ENCODE results near the gene ARFRP1.

The ARFRP1 gene

DNA sequence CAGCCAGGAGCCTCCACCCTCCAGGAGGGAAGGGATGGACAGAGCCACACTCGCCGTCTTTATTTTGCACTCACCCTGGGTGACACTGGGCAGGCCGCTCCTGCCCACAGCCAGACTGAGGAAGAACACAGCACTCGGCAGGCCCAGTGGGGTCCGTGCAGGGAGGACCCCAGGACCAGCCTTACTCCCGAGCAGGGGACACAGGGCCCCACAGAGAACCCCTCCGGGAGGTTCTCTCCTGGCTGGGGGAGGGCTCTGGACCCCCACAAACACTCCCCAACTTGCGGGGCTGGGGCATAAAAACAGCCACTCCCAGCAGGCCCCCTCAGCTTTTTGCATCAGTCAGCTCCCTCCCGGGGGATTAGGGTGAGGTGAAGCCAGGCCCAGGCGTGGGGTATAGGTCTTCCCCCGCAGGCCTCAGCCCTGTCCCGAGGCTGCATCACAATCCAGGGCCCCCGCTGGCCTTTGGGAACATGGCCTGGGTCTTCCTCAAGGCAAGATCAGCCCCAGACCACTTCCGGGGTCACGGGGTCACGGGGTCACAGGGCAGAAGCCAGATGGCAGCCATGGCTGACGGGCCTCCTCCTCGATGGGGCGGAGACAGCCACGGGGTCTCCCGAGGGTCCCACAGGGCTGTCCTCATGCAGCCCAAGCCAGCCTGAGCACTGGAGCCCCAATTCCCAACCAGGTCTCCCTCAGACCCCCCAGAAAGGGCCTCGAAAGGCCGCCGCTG is 8.1 kb downstream of the ARFRP1 start:
- no peaks in the 10 kb centered on the region for H3K27me3 ChIP-seq (ENCODE audit: insufficient read depth, poor library complexity, severe bottlenecking)
- TF ChIP-seq CTCF (IDR thresholded peaks at IDR 0.05; ENCODE audit: insufficient read depth, low read length): no peak
- H3K4me3 ChIP-seq (replicated peaks; ENCODE audit: insufficient read depth, low read length): no peak overlapping the region
- no peak for DNase-seq (ENCODE audit: low read depth in 1 of 2, low spot score in 1 of 2)
- H3K27ac ChIP-seq (replicated peaks): no peak overlapping the region

DNA sequence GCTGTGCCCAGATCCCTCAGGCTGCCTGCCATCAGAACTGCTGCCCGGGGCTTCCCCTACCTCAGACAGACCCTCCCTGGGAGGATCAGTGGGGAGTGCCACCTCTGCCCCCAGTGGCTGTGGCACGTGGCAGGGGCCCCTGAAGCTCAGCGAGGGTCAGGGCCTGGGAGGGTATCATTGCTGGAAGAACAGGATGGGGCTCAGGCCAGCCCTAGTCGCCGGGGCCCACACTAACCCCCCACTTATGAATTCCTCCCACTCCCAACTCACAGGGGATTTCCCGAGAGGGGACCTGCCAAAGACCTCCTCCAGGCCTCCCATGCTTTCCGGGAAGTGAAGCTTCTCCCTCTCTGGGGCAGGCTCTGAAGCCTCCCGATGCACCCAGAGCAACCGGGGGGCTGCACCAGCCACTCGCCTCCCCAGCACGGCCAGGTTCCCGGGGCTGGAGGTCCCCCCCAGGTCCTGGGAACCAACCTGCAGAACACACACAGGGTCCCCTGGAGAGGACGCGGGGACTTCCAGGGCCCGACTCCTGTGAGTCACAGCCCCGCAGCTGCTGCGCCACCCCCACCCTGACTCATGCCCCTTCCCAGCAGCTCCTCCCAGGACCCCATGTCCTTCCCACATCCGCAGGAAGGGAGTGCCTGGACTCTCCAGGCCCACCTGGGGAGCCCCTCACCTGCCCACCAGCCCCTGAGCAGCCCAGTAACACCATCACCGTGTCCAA is 8.9 kb downstream of the ARFRP1 start:
- no peak overlapping the region for H3K27ac ChIP-seq (replicated peaks)
- no peak for DNase-seq (ENCODE audit: low read depth in 1 of 2, low spot score in 1 of 2)
- no peaks in the 10 kb centered on the region for H3K27me3 ChIP-seq (ENCODE audit: insufficient read depth, poor library complexity, severe bottlenecking)
- no peak overlapping the region for H3K4me3 ChIP-seq (replicated peaks; ENCODE audit: insufficient read depth, low read length)
- TF ChIP-seq SPI1 (IDR thresholded peaks at IDR 0.05; ENCODE audit: borderline replicate concordance, low read depth) (no peak), POLR2AphosphoS5 (IDR thresholded peaks at IDR 0.05; ENCODE audit: low read depth) (no peak), REST (IDR thresholded peaks at IDR 0.05; ENCODE audit: insufficient replicate concordance, low read depth) (no peak), GABPA (IDR thresholded peaks at IDR 0.05; ENCODE audit: low read depth) (no peak), CTCF (IDR thresholded peaks at IDR 0.05; ENCODE audit: insufficient read depth, low read length) (no peak)

DNA sequence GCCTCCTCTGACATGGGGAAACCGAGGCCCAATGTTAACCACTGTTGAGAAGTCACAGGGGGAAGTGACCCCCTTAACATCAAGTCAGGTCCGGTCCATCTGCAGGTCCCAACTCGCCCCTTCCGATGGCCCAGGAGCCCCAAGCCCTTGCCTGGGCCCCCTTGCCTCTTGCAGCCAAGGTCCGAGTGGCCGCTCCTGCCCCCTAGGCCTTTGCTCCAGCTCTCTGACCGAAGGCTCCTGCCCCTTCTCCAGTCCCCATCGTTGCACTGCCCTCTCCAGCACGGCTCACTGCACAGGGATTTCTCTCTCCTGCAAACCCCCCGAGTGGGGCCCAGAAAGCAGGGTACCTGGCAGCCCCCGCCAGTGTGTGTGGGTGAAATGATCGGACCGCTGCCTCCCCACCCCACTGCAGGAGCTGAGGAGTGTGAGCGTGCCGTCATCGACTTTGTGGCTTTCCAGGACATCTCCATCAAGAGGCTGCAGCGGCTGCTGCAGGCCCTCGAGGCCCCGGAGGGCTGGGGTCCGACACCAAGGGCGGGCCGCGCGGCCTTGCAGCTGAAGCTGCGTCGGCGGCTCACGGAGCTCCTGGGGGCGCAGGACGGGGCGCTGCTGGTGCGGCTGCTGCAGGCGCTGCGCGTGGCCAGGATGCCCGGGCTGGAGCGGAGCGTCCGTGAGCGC is 9.8 kb downstream of the ARFRP1 start:
- no peaks in the 10 kb centered on the region for H3K27me3 ChIP-seq (ENCODE audit: insufficient read depth, poor library complexity, severe bottlenecking)
- no peak overlapping the region for H3K4me3 ChIP-seq (replicated peaks; ENCODE audit: insufficient read depth, low read length)
- no peak for DNase-seq (ENCODE audit: low read depth in 1 of 2, low spot score in 1 of 2)
- no peak overlapping the region for H3K27ac ChIP-seq (replicated peaks)
- TF ChIP-seq CTCF (IDR thresholded peaks at IDR 0.05; ENCODE audit: insufficient read depth, low read length) (no peak), POLR2AphosphoS5 (IDR thresholded peaks at IDR 0.05; ENCODE audit: low read depth) (peak; percentile 44; the same call in 1 of the 2 replicates)

- no peak for TF ChIP-seq POLR2AphosphoS5 (IDR thresholded peaks at IDR 0.05; ENCODE audit: low read depth)
- no peak for TF ChIP-seq CTCF (IDR thresholded peaks at IDR 0.05; ENCODE audit: insufficient read depth, low read length)
- TF ChIP-seq SPI1 (IDR thresholded peaks at IDR 0.05; ENCODE audit: borderline replicate concordance, low read depth): no peak
- TF ChIP-seq REST (IDR thresholded peaks at IDR 0.05; ENCODE audit: insufficient replicate concordance, low read depth): no peak
- TF ChIP-seq GABPA (IDR thresholded peaks at IDR 0.05; ENCODE audit: low read depth): no peak
- DNase-seq (ENCODE audit: low read depth in 1 of 2, low spot score in 1 of 2): no peak
- Histone ChIP-seq H3K27me3 (ENCODE audit: insufficient read depth, poor library complexity, severe bottlenecking) (no peaks in the 10 kb centered on the region), H3K4me3 (replicated peaks; ENCODE audit: insufficient read depth, low read length) (no peak overlapping the region), H3K27ac (replicated peaks) (no peak overlapping the region)
Observed at GRCh38 chr20:63697357-63697867, 10.4 kb downstream of the ARFRP1 start.

Measured in HL-60 (cell line).